ENCODE measurements around the gene C2CD2. TPM values are rescaled to one million over a fixed set of nuclear protein-coding genes. Genes with fewer than 3 reads are reported as not detected.

Gene C2CD2
- total and polyA plus RNA-seq, 2 experiments from 2014 or later, result 6.4 to 13.9 TPM

DNA sequence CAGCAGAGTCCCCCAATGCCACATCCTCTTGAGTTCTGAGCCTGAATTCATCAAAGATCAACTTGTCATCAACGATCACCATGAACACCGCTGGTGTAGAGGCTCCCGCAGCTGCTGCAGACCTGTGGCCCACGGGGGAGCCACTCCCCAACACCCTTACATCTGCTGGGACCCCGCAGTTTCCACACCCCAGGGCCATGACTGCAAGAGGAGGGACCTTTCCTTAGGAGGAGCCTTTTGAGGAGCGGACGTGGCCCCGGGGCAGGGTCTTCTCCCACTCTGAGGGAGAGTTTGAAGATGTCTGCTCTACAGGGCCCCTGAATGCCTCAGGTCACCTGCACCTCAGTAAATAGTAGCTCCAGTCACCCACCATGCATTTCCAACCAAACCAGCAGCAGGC lies 77.4 kb downstream of the C2CD2 start:
- Histone ChIP-seq H4K20me1 (ENCODE audit: insufficient read depth, poor library complexity, severe bottlenecking) (no peaks in the 10 kb centered on the region), H3K79me2 (peaks cover 22% of the 10 kb centered on the region), H3K36me3 (replicated peaks; ENCODE audit: insufficient read depth, low read depth) (no peaks in the 10 kb centered on the region), H3K4me2 (no peak overlapping the region), H3K27me3 (no peaks in the 10 kb centered on the region), H3K9me2 (replicated peaks; ENCODE audit: insufficient read depth) (no peaks in the 10 kb centered on the region), H3K4me1 (ENCODE audit: insufficient read depth) (peaks cover 9% of the 10 kb centered on the region), H3K9me3 (ENCODE audit: low read depth) (no peaks in the 10 kb centered on the region), H2AFZ (no peak overlapping the region), H3K27ac (no peak overlapping the region), H3K4me3 (no peak overlapping the region)
- no peak for DNase-seq (ENCODE audit: low spot score)
- TF ChIP-seq EZH2 (IDR thresholded peaks at IDR 0.05; ENCODE audit: borderline replicate concordance) (no peak), EZH2phosphoT487 (IDR thresholded peaks at IDR 0.05; ENCODE audit: low read depth, severe bottlenecking, unreplicated experiment) (no peak), CTCF (IDR thresholded peaks at IDR 0.05; ENCODE audit: poor library complexity) (no peak)
- 93% methylated on average over 8 of the region's 8 CpGs for WGBS (ENCODE audit: low lambda C conversion rate, missing lambda C conversion rate)

DNA sequence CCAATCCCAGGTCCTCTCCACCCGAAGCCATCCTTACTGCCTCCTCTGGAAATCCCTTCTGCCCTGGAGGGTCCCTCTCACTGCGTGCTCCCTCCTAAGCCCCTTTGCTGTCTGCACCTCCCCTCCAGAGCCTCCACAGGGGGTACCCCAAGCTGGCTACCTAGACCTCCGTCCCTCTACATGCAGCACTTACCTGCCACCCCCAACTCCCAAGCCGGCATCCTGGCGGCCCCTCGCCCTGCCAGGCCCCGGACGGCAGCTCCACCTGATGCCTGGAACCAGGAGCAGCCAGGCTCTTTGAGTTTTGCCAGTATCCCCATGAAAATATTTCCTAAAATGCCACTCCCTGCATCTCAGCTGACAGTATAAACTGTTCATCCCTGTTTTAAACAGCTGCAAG lies 78.7 kb downstream of the C2CD2 start:
- 97% methylated on average over 8 of the region's 8 CpGs for WGBS (ENCODE audit: low lambda C conversion rate, missing lambda C conversion rate)
- Histone ChIP-seq H3K9me3 (ENCODE audit: low read depth) (no peaks in the 10 kb centered on the region), H2AFZ (no peak overlapping the region), H3K4me3 (no peak overlapping the region), H3K27me3 (no peaks in the 10 kb centered on the region), H3K4me1 (ENCODE audit: insufficient read depth) (peaks cover 9% of the 10 kb centered on the region), H3K9me2 (replicated peaks; ENCODE audit: insufficient read depth) (no peaks in the 10 kb centered on the region), H3K79me2 (peaks cover 22% of the 10 kb centered on the region), H3K4me2 (no peak overlapping the region), H4K20me1 (ENCODE audit: insufficient read depth, poor library complexity, severe bottlenecking) (no peaks in the 10 kb centered on the region), H3K36me3 (replicated peaks; ENCODE audit: insufficient read depth, low read depth) (no peaks in the 10 kb centered on the region), H3K27ac (no peak overlapping the region)
- no peak for TF ChIP-seq CTCF (IDR thresholded peaks at IDR 0.05; ENCODE audit: poor library complexity)
- TF ChIP-seq EZH2phosphoT487 (IDR thresholded peaks at IDR 0.05; ENCODE audit: low read depth, severe bottlenecking, unreplicated experiment), result no peak
- TF ChIP-seq EZH2 (IDR thresholded peaks at IDR 0.05; ENCODE audit: borderline replicate concordance), result no peak
- DNase-seq (ENCODE audit: low spot score), result no peak

DNA sequence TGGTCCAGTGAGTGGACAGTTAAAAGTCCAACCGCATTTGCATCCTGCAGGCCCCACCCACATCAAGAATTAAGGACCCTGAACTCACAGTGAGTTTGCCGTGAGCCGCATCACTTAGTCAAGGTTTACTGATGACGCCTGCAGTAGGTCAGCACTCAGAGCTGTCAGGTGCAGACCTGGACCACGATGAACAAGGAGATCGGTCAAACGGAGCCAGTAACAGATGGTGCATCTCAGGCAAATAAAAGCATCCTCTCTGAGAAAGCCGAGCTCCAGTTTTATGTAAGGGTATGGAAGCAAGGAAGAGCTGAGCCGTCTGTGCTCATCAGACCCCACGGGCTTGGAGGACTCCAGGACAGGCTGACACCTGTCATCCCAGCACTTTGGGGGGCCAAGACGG lies 79.2 kb downstream of the C2CD2 start:
- Histone ChIP-seq H3K27ac (no peak overlapping the region), H4K20me1 (ENCODE audit: insufficient read depth, poor library complexity, severe bottlenecking) (no peaks in the 10 kb centered on the region), H3K4me3 (no peak overlapping the region), H3K4me2 (no peak overlapping the region), H3K4me1 (ENCODE audit: insufficient read depth) (peaks cover 9% of the 10 kb centered on the region), H2AFZ (no peak overlapping the region), H3K79me2 (peaks cover 22% of the 10 kb centered on the region), H3K27me3 (no peaks in the 10 kb centered on the region), H3K9me3 (ENCODE audit: low read depth) (no peaks in the 10 kb centered on the region), H3K36me3 (replicated peaks; ENCODE audit: insufficient read depth, low read depth) (no peaks in the 10 kb centered on the region), H3K9me2 (replicated peaks; ENCODE audit: insufficient read depth) (no peaks in the 10 kb centered on the region)
- no peak for DNase-seq (ENCODE audit: low spot score)
- TF ChIP-seq CTCF (IDR thresholded peaks at IDR 0.05; ENCODE audit: poor library complexity) (no peak), EZH2 (IDR thresholded peaks at IDR 0.05; ENCODE audit: borderline replicate concordance) (no peak), EZH2phosphoT487 (IDR thresholded peaks at IDR 0.05; ENCODE audit: low read depth, severe bottlenecking, unreplicated experiment) (no peak)
- 87% methylated on average over 11 of the region's 11 CpGs for WGBS (ENCODE audit: low lambda C conversion rate, missing lambda C conversion rate)

GRCh38 chr21:41873426-41873825 lies 80.4 kb downstream of the C2CD2 start:
- H3K79me2 ChIP-seq, result peaks cover 21% of the 10 kb centered on the region
- 94% methylated on average over 6 of the region's 6 CpGs for whole genome bisulfite sequencing (ENCODE audit: low lambda C conversion rate, missing lambda C conversion rate)
- no peak for TF ChIP-seq CTCF (IDR thresholded peaks at IDR 0.05; ENCODE audit: poor library complexity)
- TF ChIP-seq EZH2phosphoT487 (IDR thresholded peaks at IDR 0.05; ENCODE audit: low read depth, severe bottlenecking, unreplicated experiment), result no peak
- no peak for TF ChIP-seq EZH2 (IDR thresholded peaks at IDR 0.05; ENCODE audit: borderline replicate concordance)

More at GRCh38 chr21:41873426-41873825, 80.4 kb downstream of the C2CD2 start:
- no peaks in the 10 kb centered on the region for H3K36me3 ChIP-seq (replicated peaks; ENCODE audit: insufficient read depth, low read depth)
- no peaks in the 10 kb centered on the region for H3K9me3 ChIP-seq (ENCODE audit: low read depth)
- H2AFZ ChIP-seq, result no peak overlapping the region
- DNase-seq (ENCODE audit: low spot score), result no peak
- H4K20me1 ChIP-seq (ENCODE audit: insufficient read depth, poor library complexity, severe bottlenecking), result no peaks in the 10 kb centered on the region
- no peak overlapping the region for H3K4me3 ChIP-seq
- H3K4me1 ChIP-seq (ENCODE audit: insufficient read depth), result peaks cover 9% of the 10 kb centered on the region
- H3K27ac ChIP-seq, result no peak overlapping the region
- no peaks in the 10 kb centered on the region for H3K27me3 ChIP-seq
- no peak overlapping the region for H3K4me2 ChIP-seq
- no peaks in the 10 kb centered on the region for H3K9me2 ChIP-seq (replicated peaks; ENCODE audit: insufficient read depth)
